GM12878 (cell line): ENCODE results near the gene VANGL1.

Experiments used
- CTCF ChIP-seq, 3 experiments: IDR thresholded peaks in 2 of 3; conservative IDR thresholded peaks in 1 of 3; 2 replicates each; pipeline ENCODE4 v1.5.1; 2011; ENCODE audit warnings: low read depth in 3 of 3, low read length in 3 of 3, mild to moderate bottlenecking in 3 of 3, control low read depth in 2 of 3, moderate library complexity in 2 of 3, inconsistent platforms in 1 of 3, mixed read lengths in 1 of 3; ENCODE audit not compliant: control insufficient read depth in 2 of 3, insufficient read depth in 1 of 3; ENCODE audit errors: extremely low read depth in 1 of 3
- E2F8 ChIP-seq: fragments of 450-650 bp; IDR thresholded peaks from 2 replicates; pipeline ENCODE4 v1.6.1; 2018; ENCODE audit warnings: mild to moderate bottlenecking, low read depth, moderate library complexity; ENCODE audit not compliant: partially characterized antibody
- EZH2 ChIP-seq: IDR thresholded peaks from 2 replicates; pipeline ENCODE4 v1.6.1; 2012; ENCODE audit warnings: low read depth, mild to moderate bottlenecking, control low read depth, inconsistent platforms, low read length, borderline replicate concordance; ENCODE audit not compliant: control insufficient read depth
- FOXK2 ChIP-seq: fragments of 450-650 bp; IDR thresholded peaks from 2 replicates; pipeline ENCODE4 v1.6.1; 2017; ENCODE audit warnings: mild to moderate bottlenecking, moderate library complexity
- GATAD2B ChIP-seq: fragments of 450-650 bp; conservative IDR thresholded peaks from 2 replicates; pipeline ENCODE4 v1.6.1; 2017; ENCODE audit warnings: low read depth, mild to moderate bottlenecking, moderate library complexity
- HDAC6 ChIP-seq: fragments of 200-600 bp; sonication (generic); IDR thresholded peaks from one replicate; pipeline ENCODE4 v1.8.0; 2017; ENCODE audit warnings: antibody characterized with exemption; ENCODE audit not compliant: unreplicated experiment
- JUND ChIP-seq: IDR thresholded peaks from 2 replicates; pipeline ENCODE4 v1.6.1; 2012; ENCODE audit warnings: low read depth, mild to moderate bottlenecking, low read length, improper control_type of control experiment, moderate library complexity
- NFYB ChIP-seq: IDR thresholded peaks from 2 replicates; pipeline ENCODE4 v1.6.1; 2011; ENCODE audit warnings: low read depth, mild to moderate bottlenecking, low read length, improper control_type of control experiment, moderate library complexity; ENCODE audit not compliant: insufficient read depth
- SMAD1 ChIP-seq: fragments of 450-650 bp; IDR thresholded peaks from 2 replicates; pipeline ENCODE4 v1.6.1; 2018; ENCODE audit warnings: mild to moderate bottlenecking, low read depth; ENCODE audit not compliant: partially characterized antibody
- TAF1 ChIP-seq: IDR thresholded peaks from 2 replicates; pipeline ENCODE4 v1.6.1; 2011; ENCODE audit warnings: mild to moderate bottlenecking, low read depth, low read length, borderline replicate concordance
- TCF12 ChIP-seq: IDR thresholded peaks from 2 replicates; pipeline ENCODE4 v1.6.1; 2011; ENCODE audit warnings: low read depth, mild to moderate bottlenecking, low read length
- TCF7 ChIP-seq: IDR thresholded peaks from 2 replicates; pipeline ENCODE4 v1.6.1; 2014; ENCODE audit warnings: antibody characterized with exemption, borderline replicate concordance
- TF ChIP-seq, protein P1 (sequence below): IDR thresholded peaks from 2 replicates; pipeline ENCODE4 v1.6.1; 2012; ENCODE audit warnings: improper control_type of control experiment, low read depth, low read length; ENCODE audit not compliant: insufficient replicate concordance
- TF ChIP-seq, protein P2 (sequence below): IDR thresholded peaks from 2 replicates; pipeline ENCODE4 v1.6.1; 2012; ENCODE audit warnings: mild to moderate bottlenecking, low read depth, low read length

- no peak for TF ChIP-seq CTCF (IDR thresholded peaks at IDR 0.05 in 2 of 3, conservative IDR thresholded peaks at IDR 0.05 in 1 of 3; ENCODE audit: control insufficient read depth in 2 of 3, extremely low read depth in 1 of 3, insufficient read depth in 1 of 3, low read depth in 3 of 3, low read length in 3 of 3)
- TF ChIP-seq TCF7: no peak
- no peak for TF ChIP-seq TCF12
- TF ChIP-seq, protein P1, sequence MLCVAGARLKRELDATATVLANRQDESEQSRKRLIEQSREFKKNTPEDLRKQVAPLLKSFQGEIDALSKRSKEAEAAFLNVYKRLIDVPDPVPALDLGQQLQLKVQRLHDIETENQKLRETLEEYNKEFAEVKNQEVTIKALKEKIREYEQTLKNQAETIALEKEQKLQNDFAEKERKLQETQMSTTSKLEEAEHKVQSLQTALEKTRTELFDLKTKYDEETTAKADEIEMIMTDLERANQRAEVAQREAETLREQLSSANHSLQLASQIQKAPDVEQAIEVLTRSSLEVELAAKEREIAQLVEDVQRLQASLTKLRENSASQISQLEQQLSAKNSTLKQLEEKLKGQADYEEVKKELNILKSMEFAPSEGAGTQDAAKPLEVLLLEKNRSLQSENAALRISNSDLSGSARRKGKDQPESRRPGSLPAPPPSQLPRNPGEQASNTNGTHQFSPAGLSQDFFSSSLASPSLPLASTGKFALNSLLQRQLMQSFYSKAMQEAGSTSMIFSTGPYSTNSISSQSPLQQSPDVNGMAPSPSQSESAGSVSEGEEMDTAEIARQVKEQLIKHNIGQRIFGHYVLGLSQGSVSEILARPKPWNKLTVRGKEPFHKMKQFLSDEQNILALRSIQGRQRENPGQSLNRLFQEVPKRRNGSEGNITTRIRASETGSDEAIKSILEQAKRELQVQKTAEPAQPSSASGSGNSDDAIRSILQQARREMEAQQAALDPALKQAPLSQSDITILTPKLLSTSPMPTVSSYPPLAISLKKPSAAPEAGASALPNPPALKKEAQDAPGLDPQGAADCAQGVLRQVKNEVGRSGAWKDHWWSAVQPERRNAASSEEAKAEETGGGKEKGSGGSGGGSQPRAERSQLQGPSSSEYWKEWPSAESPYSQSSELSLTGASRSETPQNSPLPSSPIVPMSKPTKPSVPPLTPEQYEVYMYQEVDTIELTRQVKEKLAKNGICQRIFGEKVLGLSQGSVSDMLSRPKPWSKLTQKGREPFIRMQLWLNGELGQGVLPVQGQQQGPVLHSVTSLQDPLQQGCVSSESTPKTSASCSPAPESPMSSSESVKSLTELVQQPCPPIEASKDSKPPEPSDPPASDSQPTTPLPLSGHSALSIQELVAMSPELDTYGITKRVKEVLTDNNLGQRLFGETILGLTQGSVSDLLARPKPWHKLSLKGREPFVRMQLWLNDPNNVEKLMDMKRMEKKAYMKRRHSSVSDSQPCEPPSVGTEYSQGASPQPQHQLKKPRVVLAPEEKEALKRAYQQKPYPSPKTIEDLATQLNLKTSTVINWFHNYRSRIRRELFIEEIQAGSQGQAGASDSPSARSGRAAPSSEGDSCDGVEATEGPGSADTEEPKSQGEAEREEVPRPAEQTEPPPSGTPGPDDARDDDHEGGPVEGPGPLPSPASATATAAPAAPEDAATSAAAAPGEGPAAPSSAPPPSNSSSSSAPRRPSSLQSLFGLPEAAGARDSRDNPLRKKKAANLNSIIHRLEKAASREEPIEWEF: no peak
- TF ChIP-seq FOXK2: no peak
- TF ChIP-seq HDAC6: no peak
- no peak for TF ChIP-seq JUND
- no peak for TF ChIP-seq EZH2
- no peak for TF ChIP-seq TAF1
- no peak for TF ChIP-seq GATAD2B
- TF ChIP-seq, protein P2, sequence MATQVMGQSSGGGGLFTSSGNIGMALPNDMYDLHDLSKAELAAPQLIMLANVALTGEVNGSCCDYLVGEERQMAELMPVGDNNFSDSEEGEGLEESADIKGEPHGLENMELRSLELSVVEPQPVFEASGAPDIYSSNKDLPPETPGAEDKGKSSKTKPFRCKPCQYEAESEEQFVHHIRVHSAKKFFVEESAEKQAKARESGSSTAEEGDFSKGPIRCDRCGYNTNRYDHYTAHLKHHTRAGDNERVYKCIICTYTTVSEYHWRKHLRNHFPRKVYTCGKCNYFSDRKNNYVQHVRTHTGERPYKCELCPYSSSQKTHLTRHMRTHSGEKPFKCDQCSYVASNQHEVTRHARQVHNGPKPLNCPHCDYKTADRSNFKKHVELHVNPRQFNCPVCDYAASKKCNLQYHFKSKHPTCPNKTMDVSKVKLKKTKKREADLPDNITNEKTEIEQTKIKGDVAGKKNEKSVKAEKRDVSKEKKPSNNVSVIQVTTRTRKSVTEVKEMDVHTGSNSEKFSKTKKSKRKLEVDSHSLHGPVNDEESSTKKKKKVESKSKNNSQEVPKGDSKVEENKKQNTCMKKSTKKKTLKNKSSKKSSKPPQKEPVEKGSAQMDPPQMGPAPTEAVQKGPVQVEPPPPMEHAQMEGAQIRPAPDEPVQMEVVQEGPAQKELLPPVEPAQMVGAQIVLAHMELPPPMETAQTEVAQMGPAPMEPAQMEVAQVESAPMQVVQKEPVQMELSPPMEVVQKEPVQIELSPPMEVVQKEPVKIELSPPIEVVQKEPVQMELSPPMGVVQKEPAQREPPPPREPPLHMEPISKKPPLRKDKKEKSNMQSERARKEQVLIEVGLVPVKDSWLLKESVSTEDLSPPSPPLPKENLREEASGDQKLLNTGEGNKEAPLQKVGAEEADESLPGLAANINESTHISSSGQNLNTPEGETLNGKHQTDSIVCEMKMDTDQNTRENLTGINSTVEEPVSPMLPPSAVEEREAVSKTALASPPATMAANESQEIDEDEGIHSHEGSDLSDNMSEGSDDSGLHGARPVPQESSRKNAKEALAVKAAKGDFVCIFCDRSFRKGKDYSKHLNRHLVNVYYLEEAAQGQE: no peak
- TF ChIP-seq SMAD1: no peak
- TF ChIP-seq E2F8: no peak
- no peak for TF ChIP-seq NFYB
Observed at GRCh38 chr1:115647507-115647906, 5.7 kb downstream of the VANGL1 start.
